Cardiac septum (tissue), 1 donor: Measurements from ENCODE around the gene CLDN1. TPM values are rescaled to one million over a fixed set of nuclear protein-coding genes. Genes with fewer than 3 reads are reported as not detected.

Experiments
- DNase-seq: peaks from one replicate; pipeline ENCODE4 v3.0.0-alpha.2; 2020; ENCODE audit warnings: low spot score
- intact Hi-C: fragments of 100-400 bp; cut with DNase I; formaldehyde crosslinking; loops from one replicate; pipeline ENCODE4 v1.14.0; 2022
- total RNA-seq: library from RNA; stranded (reverse); fragmentation: NEBNext Ultra II Directional; extraction: Animal tissue kit (Norgen Biotek cat#: 25700); gene quantifications from one replicate; pipeline ENCODE4 v1.2.1, GENCODE V29; 2021
- donor health status: DM: no; HTN: no; CAD: no.

The CLDN1 gene
- total RNA-seq, 1 donor from 2014 or later = 0.57 TPM

DNA sequence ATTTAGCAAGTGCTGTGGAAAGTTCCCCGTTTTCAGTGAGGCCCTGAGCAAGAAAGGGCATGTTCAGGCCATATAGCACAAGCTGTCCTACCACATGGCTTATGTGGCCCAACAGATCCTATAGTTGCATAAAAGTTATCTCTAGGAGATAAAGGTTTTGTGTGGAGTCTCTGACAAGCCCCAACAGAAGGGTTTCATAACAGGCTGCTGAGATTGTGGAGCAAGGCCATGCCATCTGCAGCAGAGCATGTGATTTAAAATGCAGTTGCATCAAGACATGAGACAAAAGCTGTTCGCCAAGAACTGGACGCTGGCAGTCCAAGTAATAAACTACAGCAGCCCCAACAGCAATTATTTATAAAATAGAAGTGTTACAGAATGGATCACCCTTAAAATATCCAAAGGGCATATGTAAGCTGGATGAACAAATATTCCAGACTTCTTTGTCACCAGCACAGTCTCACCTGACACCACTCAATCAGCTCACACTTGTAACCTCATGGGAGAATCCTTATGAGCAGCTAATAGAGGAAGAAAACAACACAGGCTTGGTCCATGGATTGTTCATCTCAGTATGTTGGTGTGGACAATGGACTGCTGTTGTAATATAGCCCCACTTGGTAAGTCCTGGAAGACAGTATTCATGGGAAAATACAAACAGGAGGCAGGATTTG lies 14.4 kb upstream of the CLDN1 start:
- intact Hi-C loops = no loop called here
- no peak for DNase-seq

GRCh38 chr3:190333961-190334360 lies 11.7 kb upstream of the CLDN1 start:
- intact Hi-C loops = no loop called here
- no peak for DNase-seq

GRCh38 chr3:190330936-190331734 lies 8.9 kb upstream of the CLDN1 start:
- intact Hi-C loops = no loop called here
- no peak for DNase-seq

- no peak for DNase-seq
- intact Hi-C loops = loop anchor here (5.0 to 10.0 kb wide), 3 partner anchors 55 to 188 kb away; partner anchors contain the start of gene IL1RAP
Observed at GRCh38 chr3:190326930-190327329, 4.7 kb upstream of the CLDN1 start.

- no peak for DNase-seq
- intact Hi-C loops = loop anchor here (5.0 to 10.0 kb wide), 3 partner anchors 56 to 188 kb away; partner anchors contain the start of gene IL1RAP
Observed at GRCh38 chr3:190326361-190326760, 4.1 kb upstream of the CLDN1 start.

DNA sequence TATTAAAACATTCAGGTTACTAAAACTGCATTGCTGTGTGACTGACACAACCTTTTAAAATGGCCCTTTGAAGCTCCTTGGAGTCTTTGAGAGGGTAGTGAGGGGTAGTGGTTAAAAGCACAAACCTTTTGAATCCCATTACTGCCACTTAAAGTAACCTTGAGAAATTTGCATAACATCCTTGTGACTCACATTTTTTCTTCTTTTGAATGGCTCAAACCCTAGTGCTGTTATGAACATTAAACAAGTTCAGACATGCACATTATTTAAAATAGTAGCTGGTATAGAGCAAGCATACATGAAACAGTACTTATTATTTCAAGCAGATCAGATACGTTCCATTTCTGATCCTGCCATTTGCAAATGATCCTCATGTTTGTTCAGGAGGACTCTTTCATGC lies 3.7 kb upstream of the CLDN1 start:
- DNase-seq = no peak
- intact Hi-C loops = loop anchor here (5.0 to 10.0 kb wide), 3 partner anchors 56 to 189 kb away; partner anchors contain the start of gene IL1RAP

- intact Hi-C loops = loop anchor here (5.0 to 10.0 kb wide), 4 partner anchors 91 to 361 kb away; partner anchors contain the start of gene IL1RAP
Observed at GRCh38 chr3:190323246-190323626, 990 bp upstream of the CLDN1 start.

GRCh38 chr3:190322604-190323245 lies 479 bp upstream of the CLDN1 start:
- intact Hi-C loops = loop anchor here (5.0 to 10.0 kb wide), 4 partner anchors 90 to 360 kb away; partner anchors contain the start of gene IL1RAP
- no peak for DNase-seq

More at GRCh38 chr3:190323246-190323626, 990 bp upstream of the CLDN1 start:
- no peak for DNase-seq

- intact Hi-C loops = loop anchor here (5.0 to 10.0 kb wide), 4 partner anchors 88 to 358 kb away; partner anchors contain the start of gene IL1RAP
Observed at GRCh38 chr3:190320594-190321362, 1.5 kb downstream of the CLDN1 start.

GRCh38 chr3:190319660-190320059 lies 2.6 kb downstream of the CLDN1 start:
- intact Hi-C loops = loop anchor here (5.0 to 10.0 kb wide), 4 partner anchors 87 to 357 kb away; partner anchors contain the start of gene IL1RAP
- DNase-seq = no peak

More at GRCh38 chr3:190320594-190321362, 1.5 kb downstream of the CLDN1 start:
- no peak for DNase-seq

GRCh38 chr3:190318666-190319065 lies 3.6 kb downstream of the CLDN1 start:
- DNase-seq = no peak
- intact Hi-C loops = no loop called here

- intact Hi-C loops = no loop called here
- no peak for DNase-seq
Observed at GRCh38 chr3:190314741-190315140, 7.5 kb downstream of the CLDN1 start.

DNA sequence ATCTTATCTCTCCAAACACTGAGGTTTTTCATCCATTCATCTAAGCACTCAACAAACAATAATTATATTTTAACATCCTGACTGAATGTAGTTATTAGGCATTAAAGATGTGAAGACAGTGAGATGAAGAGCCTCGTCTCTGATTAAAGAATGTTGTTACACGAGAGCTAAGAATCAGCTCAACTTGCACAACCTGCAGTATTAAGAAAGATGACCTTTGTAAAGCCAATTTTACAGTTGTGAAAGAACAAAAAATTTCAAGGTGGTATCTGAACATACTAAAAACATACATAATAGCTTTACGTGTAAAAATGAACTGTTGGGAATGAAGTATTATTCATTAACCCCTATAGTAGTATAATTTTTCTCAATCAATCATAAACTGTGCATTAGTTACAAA lies 12.8 kb downstream of the CLDN1 start:
- intact Hi-C loops = no loop called here
- DNase-seq = no peak

GRCh38 chr3:190308154-190308553 lies 14.1 kb downstream of the CLDN1 start:
- intact Hi-C loops = no loop called here

GRCh38 chr3:190307164-190307545 lies 15.1 kb downstream of the CLDN1 start:
- DNase-seq = no peak
- intact Hi-C loops = no loop called here

More at GRCh38 chr3:190308154-190308553, 14.1 kb downstream of the CLDN1 start:
- no peak for DNase-seq

DNA sequence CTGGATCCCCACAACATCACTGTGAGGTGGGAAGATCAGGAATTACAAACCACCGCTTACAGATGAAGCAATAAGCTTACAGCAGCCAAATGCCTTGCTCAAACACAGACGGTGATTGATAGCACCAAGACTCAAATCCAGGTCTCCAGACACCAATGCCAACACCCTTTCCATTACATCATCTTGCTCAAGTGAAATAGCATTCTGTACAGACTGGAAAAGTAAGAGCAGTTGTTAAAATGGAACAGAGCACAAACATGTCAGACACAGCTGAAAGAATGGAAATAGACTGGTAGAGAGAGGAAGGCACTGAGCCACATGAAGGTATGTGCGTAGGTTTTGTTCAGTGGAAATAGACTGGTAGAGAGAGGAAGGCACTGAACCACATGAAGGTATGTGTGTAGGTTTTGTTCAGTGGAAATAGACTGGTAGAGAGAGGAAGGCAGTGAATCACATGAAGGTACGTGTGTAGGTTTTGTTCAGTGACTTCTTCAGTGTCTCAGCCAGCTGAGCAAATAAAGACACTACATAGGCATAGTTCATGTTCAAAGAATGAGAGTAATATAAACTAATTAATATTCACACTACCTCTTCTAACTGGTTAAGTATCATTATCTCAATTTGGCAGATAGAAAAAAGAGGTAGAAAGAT lies 15.6 kb downstream of the CLDN1 start:
- intact Hi-C loops = no loop called here
- no peak for DNase-seq

DNA sequence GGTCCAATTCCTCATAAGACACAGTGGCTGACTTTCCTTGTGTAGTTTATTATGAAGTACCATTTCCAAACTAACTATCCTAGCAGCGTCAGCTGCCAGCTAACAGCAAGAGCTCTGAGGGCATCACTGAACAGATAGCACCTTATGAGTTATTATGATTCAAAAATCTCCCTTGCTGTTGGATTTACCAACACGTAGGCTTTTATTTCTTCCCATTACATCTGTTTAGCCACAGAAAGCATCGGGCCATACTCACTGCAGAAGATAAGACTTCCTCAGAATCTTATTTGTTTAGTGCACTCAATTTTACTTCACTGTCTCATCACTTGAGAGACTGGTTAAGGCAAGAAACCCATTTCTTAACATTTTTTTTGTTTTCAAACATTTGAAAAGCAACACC lies 16.2 kb downstream of the CLDN1 start:
- DNase-seq = no peak
- intact Hi-C loops = no loop called here

- DNase-seq = no peak
- intact Hi-C loops = no loop called here
Observed at GRCh38 chr3:190305406-190305805, 16.8 kb downstream of the CLDN1 start.

DNA sequence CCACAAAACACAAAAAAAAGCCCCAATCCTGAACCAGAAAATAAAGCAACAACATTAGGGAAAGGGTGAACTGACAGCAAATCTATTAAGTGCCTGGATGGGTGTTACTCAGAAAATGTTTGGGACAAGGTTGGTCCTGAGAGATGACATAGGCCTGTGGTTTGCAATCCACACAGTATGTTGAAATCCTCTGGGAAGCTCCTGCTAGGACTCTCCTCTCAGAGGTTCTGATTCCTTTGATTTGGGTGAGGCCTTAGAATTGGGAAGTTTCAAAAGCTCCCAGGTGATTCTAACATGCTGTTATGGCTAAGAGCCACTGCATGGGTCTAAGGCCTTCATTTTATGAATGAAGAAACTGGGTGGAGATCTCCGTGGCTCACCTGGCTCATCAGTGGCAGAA lies 18.4 kb downstream of the CLDN1 start:
- no peak for DNase-seq
- intact Hi-C loops = no loop called here
